Erythroblast (primary cell): ENCODE results near the gene HK3.

Experiments used
- GATA1 ChIP-seq: IDR thresholded peaks from 2 replicates; pipeline ENCODE4 v1.6.1; 2011; ENCODE audit warnings: low read depth, mild to moderate bottlenecking, control low read depth, low read length, moderate library complexity
- POLR2A ChIP-seq: IDR thresholded peaks from 2 replicates; pipeline ENCODE4 v1.6.1; 2011; ENCODE audit warnings: mild to moderate bottlenecking, low read length

DNA sequence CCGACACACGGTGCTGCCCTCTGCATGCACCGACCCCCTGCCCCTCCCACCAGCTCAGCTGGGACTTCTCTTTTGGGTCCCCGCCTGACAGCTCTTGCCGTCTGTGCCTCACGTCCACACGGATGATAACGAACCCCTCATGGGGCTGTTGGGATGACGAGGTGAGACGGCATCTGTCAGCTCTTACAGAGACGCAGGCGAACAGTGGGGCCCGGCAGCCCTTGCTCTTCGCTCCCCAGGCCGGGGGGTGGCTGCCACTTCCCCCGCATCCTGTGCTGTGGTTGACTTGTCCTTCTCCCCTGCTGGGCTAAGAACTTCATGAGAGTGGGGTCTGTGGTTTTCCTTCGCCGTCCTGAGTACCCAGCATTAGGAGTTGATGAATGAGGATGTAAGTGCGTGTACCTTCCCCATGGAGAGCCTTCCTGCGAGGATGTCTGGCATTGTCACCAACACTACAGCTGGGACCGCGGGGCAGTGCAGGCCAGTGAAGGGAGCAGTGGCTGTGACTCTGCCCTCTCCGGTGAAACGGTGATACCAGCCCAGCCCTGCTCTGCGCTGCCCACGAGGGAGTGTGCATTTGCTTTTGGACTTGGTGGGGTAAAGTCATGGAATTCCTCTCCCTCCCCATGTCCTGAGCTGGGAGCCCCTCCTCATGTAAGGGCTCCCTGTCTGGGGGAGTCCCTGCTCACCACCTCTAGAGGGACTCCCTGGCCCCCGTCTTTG, 23.2 kb downstream of the HK3 start:
- TF ChIP-seq POLR2A (no peak), GATA1 (no peak)
